GM12875 (cell line): ENCODE data around the gene KRT4.

Experiments used
- H3K4me3 ChIP-seq: one replicate; pipeline ENCODE4 v1.5.1; 2011; ENCODE audit warnings: low read depth, low read length, control low read depth
- TF ChIP-seq, protein P1 (sequence below): IDR thresholded peaks from 2 replicates; pipeline ENCODE4 v1.5.1; 2011; ENCODE audit warnings: low read depth, mild to moderate bottlenecking, control low read depth, inconsistent platforms, low read length, moderate library complexity, borderline replicate concordance; ENCODE audit not compliant: insufficient read depth

Gene KRT4

DNA sequence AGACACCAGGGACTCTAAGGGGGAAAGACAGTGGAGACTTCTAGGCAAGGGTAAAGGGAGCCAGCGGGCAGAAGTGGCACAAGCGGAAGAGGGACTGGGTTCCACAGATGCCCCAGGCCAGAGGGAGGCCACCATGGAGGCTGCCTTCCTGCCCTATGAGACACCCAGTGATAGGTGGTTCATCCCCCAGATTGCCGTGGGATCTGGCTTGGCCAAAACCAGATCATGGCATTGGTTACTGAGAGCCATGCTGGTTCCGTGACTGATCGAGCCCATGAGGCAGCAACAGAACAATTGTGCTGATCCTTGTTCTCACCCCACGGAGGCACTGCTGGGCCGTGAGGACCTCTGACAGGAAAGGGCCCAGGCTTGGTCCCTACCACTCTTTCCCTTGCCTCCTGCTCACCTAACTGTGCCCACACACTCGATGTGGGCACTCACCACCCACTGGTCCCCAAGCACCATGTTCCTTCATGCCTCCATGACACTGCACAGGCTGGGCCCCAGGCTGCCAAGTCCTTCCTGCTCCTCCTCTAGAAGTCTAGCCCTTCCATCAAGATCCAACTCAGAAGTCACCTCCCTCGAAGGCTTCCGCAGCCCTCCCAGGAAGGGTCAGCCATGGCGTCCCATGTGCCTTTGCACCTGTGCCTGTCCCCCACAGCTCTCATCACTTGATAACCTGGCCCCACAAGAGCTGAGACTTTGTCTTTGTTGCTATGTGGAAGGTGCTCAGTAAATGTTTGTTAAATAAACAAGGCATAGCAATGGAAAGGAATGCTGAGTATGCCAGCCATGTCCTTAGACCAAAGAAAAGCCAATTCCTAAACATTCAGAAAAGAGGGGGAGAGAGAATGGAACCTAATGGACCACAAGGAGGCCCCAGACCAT is 12.9 kb upstream of the KRT4 start:
- TF ChIP-seq, protein P1, sequence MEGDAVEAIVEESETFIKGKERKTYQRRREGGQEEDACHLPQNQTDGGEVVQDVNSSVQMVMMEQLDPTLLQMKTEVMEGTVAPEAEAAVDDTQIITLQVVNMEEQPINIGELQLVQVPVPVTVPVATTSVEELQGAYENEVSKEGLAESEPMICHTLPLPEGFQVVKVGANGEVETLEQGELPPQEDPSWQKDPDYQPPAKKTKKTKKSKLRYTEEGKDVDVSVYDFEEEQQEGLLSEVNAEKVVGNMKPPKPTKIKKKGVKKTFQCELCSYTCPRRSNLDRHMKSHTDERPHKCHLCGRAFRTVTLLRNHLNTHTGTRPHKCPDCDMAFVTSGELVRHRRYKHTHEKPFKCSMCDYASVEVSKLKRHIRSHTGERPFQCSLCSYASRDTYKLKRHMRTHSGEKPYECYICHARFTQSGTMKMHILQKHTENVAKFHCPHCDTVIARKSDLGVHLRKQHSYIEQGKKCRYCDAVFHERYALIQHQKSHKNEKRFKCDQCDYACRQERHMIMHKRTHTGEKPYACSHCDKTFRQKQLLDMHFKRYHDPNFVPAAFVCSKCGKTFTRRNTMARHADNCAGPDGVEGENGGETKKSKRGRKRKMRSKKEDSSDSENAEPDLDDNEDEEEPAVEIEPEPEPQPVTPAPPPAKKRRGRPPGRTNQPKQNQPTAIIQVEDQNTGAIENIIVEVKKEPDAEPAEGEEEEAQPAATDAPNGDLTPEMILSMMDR, result no peak
- H3K4me3 ChIP-seq, result no peak overlapping the region

DNA sequence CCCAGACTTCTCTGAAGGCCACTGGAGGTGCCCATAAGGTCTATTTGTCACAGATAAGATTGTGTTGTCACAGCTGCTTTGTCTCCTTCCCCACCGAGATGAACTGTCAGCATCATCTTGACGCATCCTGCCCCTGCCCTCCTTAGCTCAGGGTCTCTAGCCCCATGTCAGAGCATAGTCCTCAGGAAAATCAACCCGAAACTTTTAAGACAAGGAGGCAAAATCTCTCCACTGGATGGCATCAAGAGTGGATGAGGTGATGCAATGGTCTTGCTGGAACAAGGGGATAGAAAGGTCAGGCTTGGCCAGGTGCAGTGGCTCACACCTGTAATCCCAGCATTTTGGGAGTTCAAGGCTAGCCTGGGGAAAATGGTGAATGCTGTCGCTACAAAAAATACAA is 12.0 kb upstream of the KRT4 start:
- no peak overlapping the region for H3K4me3 ChIP-seq
- TF ChIP-seq, protein P1, result no peak

DNA sequence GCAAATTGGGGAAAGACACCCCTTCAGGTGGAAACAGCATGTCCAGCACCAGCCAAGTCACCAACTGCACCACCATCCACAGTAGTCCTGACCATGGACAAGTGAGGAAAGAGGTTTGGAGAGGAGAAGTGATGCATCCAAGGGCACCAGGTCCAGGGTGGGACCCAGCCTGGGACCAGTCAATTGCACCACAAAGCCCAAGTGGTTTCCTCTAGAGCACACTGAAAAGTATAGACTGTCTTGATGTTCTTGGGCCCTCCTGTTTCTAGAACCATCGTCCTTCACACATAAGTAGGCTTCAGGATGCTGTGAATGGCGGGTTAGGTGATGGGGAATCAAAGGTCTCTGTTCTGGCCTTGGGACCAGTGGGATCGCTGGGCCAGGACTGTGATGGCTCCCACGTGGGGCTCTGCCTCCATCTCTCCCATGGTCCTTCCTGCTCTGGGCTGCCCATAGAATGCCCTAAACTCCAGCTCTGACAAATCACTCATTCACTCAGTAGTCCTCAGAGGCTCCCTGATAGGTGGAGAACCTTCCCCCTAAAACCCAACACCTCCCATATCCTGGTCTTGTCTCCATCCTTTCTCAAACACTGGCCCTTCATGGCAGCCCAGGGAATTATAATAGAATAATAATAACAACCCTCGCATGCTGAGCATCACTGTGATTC is 11.0 kb upstream of the KRT4 start:
- TF ChIP-seq, protein P1, result no peak
- no peak overlapping the region for H3K4me3 ChIP-seq

DNA sequence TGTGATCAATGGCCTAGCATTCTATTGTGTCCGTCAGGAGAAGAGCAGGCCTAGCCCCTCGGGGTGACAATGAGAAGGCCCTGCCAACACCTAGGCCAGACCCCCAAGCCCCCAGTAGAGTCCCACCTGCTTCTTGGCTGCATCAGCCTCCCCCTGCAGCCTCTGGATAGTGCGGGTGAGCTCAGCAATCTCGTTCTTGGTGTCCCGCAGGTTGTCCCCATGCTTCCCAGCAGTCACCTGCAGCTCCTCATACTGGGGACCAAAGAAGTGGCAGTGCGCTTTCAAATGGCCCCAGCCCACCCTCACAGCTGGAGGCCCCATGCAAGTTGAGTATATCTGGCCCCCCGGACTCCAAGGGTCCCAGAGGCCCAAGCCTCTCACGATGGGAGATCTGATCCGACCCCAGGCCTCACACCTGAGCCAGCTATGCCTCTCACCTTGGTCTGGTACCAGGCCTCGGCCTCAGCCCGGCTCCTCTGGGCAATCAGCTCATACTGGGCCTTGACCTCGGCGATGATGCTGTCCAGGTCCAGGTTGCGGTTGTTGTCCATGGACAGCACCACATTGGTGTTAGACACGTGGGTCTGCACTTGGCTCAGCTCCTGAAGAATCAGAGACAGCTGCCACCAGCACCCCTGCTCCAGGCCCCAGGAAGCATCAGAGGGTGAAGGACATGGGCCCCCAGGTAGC is 10.0 kb upstream of the KRT4 start:
- TF ChIP-seq, protein P1, result no peak
- H3K4me3 ChIP-seq, result no peak overlapping the region

DNA sequence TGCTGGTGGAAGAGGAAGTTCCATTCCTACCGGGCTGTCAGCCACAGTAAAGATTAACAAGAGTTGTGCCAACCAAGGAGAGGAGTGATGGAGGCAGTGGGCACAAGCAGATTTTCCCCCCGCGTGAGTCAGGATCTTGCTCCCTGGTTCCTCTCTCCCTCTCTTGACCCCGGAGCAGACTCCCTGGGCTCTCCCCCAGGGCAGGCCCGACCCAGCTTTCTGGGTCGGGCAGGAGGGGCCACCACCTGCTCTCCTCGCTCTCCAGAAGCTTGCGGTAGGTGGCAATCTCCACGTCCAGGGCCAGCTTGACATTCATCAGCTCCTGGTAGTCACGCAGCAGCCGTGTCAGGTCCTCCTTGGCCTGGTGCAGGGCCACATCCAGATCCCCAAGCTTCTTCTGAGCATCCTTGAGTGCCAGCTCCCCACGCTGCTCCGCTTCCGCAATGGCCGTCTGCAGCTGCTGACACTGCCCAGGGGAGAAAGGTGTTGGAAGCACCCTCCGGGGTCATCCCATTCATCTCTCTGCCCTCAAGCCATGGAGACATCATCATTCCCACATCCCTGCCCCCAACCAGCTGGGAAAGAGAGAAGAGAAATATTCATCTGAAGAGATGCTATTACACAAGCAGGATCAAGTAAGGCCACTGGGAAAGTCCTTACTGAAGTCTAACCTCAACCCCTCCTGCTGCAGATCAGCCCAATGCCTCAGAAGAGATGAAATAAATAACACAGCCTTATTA is 9.0 kb upstream of the KRT4 start:
- no peak overlapping the region for H3K4me3 ChIP-seq
- TF ChIP-seq, protein P1, result no peak

DNA sequence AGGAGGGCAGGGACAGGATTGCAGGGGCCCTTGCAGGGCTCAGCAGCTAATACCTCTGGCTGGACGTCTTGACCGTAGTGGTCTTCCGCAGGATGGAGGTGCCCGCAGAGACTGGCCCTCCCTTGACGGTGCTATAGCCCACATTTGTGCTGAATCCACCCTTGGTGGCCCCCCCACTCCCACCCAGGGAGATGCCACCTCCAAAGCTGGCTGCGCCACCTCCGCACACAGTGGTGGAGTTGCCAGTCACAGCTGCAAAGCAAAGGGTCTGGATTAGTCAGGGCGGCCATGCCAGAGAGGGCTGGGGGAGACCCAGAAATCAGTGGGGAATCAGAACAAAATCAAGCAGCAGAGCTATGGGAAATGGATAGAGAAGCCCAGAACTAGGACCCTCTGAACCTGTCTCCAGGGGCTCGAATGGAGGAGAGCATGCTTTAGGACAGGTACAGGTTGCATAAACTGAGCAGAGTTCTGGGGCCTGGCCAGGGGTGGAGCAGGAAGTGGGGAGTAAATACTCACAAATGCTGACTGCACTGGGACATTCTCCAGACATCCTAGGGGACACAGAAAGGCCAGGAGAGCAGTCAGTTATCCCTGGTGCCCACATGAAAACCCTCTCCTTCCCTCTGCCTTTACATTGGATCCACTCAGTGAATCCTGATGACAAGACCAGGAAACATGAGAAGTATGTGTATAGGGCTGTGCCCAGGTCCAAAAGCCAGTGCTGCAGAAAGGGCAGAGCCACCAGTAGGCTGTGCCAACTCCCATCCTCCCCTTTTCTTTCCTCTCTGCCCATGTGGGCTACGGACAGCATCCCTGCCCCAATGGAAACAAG is 8.1 kb upstream of the KRT4 start:
- H3K4me3 ChIP-seq, result no peak overlapping the region
- TF ChIP-seq, protein P1, result no peak
